Gastrocnemius medialis (tissue), 4 donors: ENCODE measurements around the gene PODN. TPM values are rescaled to one million over a fixed set of nuclear protein-coding genes. Genes with fewer than 3 reads are reported as not detected.

ENCODE experiments used
- ATAC-seq, 2 donors: fragments of 150-250 bp; one replicate each; pipeline ENCODE4 v1.9.1; 2016
- DNase-seq, 2 donors: peaks; one replicate each; pipeline ENCODE4 v3.0.0-alpha.2; 2019
- H3K27ac ChIP-seq, 4 donors: fragments of 200-600 bp; sonication (generic); 1 replicate in 1 of 4; 2 replicates in 3 of 4; pipeline ENCODE4 v1.5.1; 2016 to 2018; ENCODE audit warnings: mild to moderate bottlenecking in 2 of 4, moderate library complexity in 1 of 4
- H3K27me3 ChIP-seq, 3 donors: fragments of 200-600 bp; sonication (generic) in 2 of 3; 1 replicate in 1 of 3; 2 replicates in 2 of 3; pipeline versions ENCODE4 v1.5.1 to v1.6.0; 2016 to 2019; ENCODE audit warnings: mild to moderate bottlenecking in 1 of 3, moderate library complexity in 1 of 3
- H3K36me3 ChIP-seq, 2 donors: fragments of 200-600 bp; sonication (generic) in 1 of 2; one replicate each; pipeline ENCODE4 v1.5.1; 2017 to 2018
- H3K4me1 ChIP-seq, 2 donors: fragments of 200-600 bp; sonication (generic) in 1 of 2; one replicate each; pipeline ENCODE4 v1.5.1; 2016 to 2017; ENCODE audit warnings: mild to moderate bottlenecking in 2 of 2
- H3K4me3 ChIP-seq, 4 donors: fragments of 200-600 bp; sonication (generic) in 3 of 4; 1 replicate in 1 of 4; 2 replicates in 3 of 4; pipeline ENCODE4 v1.5.1; 2016 to 2019; ENCODE audit warnings: mild to moderate bottlenecking in 2 of 4
- H3K9me3 ChIP-seq, 3 donors: fragments of 200-600 bp; sonication (generic) in 2 of 3; 1 replicate in 1 of 3; 2 replicates in 2 of 3; pipeline ENCODE4 v1.5.1; 2016 to 2019
- CTCF ChIP-seq, 5 experiments: fragments of 450-650 bp in 3 of 5; fragments of 200-600 bp in 2 of 5; sonication (generic) in 2 of 5; IDR thresholded peaks in 4 of 5; conservative IDR thresholded peaks in 1 of 5; 1 replicate in 4 of 5; 2 replicates in 1 of 5; pipeline ENCODE4 v1.5.1; 2016 to 2019; ENCODE audit warnings: antibody characterized with exemption in 5 of 5, mild to moderate bottlenecking in 3 of 5, moderate library complexity in 3 of 5
- POLR2A ChIP-seq, 2 donors: fragments of 450-650 bp; IDR thresholded peaks; one replicate each; pipeline ENCODE4 v1.6.1; 2017; ENCODE audit warnings: antibody characterized with exemption in 2 of 2, mild to moderate bottlenecking in 2 of 2, moderate library complexity in 2 of 2
- in situ Hi-C, 4 donors: fragments of 200-750 bp; cut with MboI; loops; one replicate each; pipeline versions ENCODE4 v1.15.0 to v1.8.0; 2017; ENCODE audit warnings: low sequenced_read_pairs in 4 of 4
- intact Hi-C: fragments of 100-400 bp; cut with DNase I; formaldehyde crosslinking; loops from one replicate; pipeline ENCODE4 v1.15.1; 2023; ENCODE audit warnings: low total_unique reads
- total RNA-seq, 4 donors: library from RNA; depleted of rRNA; stranded (reverse); fragments of >200 nt; gene quantifications; one replicate each; pipeline versions ENCODE4 v1.1.0 to v1.2.3, GENCODE V29; 2016

The PODN gene
- total RNA-seq, 4 donors from 2014 or later = 10.2 to 15.9 (median 13.0) TPM

DNA sequence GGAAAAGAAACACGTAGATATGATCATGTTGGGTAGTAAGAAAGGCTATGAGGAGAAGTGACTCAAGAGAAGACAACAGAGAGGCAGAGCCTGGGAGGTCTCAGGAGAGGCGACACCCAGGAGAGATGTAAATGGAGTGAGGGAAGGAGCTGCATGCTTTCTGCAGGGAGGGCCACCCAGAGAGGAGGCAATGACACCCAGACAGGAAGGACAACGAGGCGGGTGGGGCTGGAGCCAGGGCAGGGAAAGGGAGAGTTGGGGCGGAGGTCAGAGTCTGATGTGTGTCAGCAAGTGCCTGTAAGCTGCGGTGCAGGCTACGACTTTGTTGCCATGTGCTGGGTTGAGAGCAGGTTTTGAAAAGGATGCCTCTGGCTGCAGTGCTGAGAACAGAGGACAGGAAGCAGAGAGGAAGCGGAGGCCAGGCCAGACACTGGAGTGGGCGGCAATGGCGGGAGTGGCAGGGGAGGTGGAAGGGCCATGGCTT, 49.1 kb downstream of the PODN start:
- in situ Hi-C loops = no loop called here
- Histone ChIP-seq H3K27me3 (no peaks in the 10 kb centered on the region), H3K9me3 (no peaks in the 10 kb centered on the region), H3K36me3 (no peaks in the 10 kb centered on the region), H3K4me1 (peaks cover 0 to 14% of the 10 kb centered on the region in 2 donors), H3K4me3 (no peak overlapping the region), H3K27ac (no peak overlapping the region)
- ATAC-seq = no peak
- intact Hi-C loops = no loop called here
- no peak for DNase-seq
- TF ChIP-seq CTCF (IDR thresholded peaks at IDR 0.05 in 4 of 5, conservative IDR thresholded peaks at IDR 0.05 in 1 of 5) (no peak), POLR2A (IDR thresholded peaks at IDR 0.05) (no peak)

- intact Hi-C loops (no loop called here), in situ Hi-C loops (no loop called here)
- H3K4me1 ChIP-seq = peaks cover 0 to 14% of the 10 kb centered on the region in 2 donors
- DNase-seq (no peak), ATAC-seq (no peak)
- TF ChIP-seq POLR2A (IDR thresholded peaks at IDR 0.05) = no peak
- no peak for TF ChIP-seq CTCF (IDR thresholded peaks at IDR 0.05 in 4 of 5, conservative IDR thresholded peaks at IDR 0.05 in 1 of 5)
- H3K9me3 ChIP-seq = no peaks in the 10 kb centered on the region
- H3K27ac ChIP-seq = no peak overlapping the region
- no peaks in the 10 kb centered on the region for H3K27me3 ChIP-seq
- H3K36me3 ChIP-seq = no peaks in the 10 kb centered on the region
- H3K4me3 ChIP-seq = no peak overlapping the region
Measured at GRCh38 chr1:53111693-53112092, 49.7 kb downstream of the PODN start.

DNA sequence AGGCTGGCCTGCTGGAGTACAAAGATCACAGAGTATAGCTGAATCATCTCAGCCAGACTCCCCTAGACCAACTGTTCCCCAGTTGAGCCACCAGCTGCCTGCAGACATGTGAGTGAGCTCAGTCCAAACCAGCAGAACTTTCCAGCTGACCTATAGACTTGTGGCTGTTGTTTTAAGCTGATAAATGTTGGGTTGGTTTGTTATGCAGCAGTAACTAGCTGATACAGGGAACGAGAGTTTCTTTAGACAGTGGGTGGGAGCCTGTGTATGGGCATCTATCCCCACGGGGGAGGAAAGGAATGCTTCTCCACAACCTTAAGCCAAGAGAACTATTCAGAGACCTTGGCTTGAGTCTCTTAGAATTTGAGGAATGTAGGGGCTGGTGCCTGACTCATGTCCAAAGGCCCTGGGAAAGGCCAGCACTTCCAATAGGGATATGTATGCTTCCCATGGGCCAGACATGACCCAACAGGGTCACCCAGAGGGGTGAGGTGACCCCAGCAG, 50.3 kb downstream of the PODN start:
- Histone ChIP-seq H3K4me1 (peaks cover 0 to 14% of the 10 kb centered on the region in 2 donors), H3K36me3 (no peaks in the 10 kb centered on the region), H3K9me3 (no peaks in the 10 kb centered on the region), H3K27ac (no peak overlapping the region), H3K27me3 (no peaks in the 10 kb centered on the region), H3K4me3 (no peak overlapping the region)
- intact Hi-C loops = no loop called here
- TF ChIP-seq POLR2A (IDR thresholded peaks at IDR 0.05) (no peak), CTCF (IDR thresholded peaks at IDR 0.05 in 4 of 5, conservative IDR thresholded peaks at IDR 0.05 in 1 of 5) (no peak)
- DNase-seq (no peak), ATAC-seq (no peak)
- in situ Hi-C loops = no loop called here

DNA sequence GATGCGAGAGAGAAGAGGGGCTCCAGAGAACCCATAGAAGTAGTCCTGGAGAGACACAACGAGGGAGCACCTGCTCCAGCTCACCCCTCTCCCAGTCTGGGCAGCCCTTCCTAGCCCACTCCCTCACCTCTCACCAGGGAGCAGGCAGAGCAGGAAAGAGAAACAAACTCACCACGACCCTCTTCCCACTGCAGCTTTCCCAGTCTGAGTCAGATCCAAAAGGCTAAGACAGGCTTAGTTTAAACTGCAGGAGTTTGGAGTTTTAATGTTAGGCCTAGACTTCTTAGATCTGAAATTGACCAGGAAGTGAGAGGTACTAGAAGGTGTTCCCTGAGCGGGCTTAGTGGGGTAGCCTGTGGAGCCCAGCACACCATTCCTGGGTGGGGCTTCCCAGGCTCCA, 50.8 kb downstream of the PODN start:
- intact Hi-C loops (no loop called here), in situ Hi-C loops (no loop called here)
- Histone ChIP-seq H3K27ac (no peak overlapping the region), H3K4me1 (peaks cover 0 to 14% of the 10 kb centered on the region in 2 donors), H3K36me3 (no peaks in the 10 kb centered on the region), H3K27me3 (no peaks in the 10 kb centered on the region), H3K4me3 (no peak overlapping the region), H3K9me3 (no peaks in the 10 kb centered on the region)
- DNase-seq = no peak
- no peak for ATAC-seq
- TF ChIP-seq POLR2A (IDR thresholded peaks at IDR 0.05) (no peak), CTCF (IDR thresholded peaks at IDR 0.05 in 4 of 5, conservative IDR thresholded peaks at IDR 0.05 in 1 of 5) (no peak)

GRCh38 chr1:53114090-53114489, 52.1 kb downstream of the PODN start:
- Histone ChIP-seq H3K4me3 (no peak overlapping the region), H3K4me1 (peaks cover 0 to 8% of the 10 kb centered on the region in 2 donors), H3K36me3 (no peaks in the 10 kb centered on the region), H3K27ac (no peak overlapping the region), H3K9me3 (no peaks in the 10 kb centered on the region), H3K27me3 (no peaks in the 10 kb centered on the region)
- TF ChIP-seq POLR2A (IDR thresholded peaks at IDR 0.05) (no peak), CTCF (IDR thresholded peaks at IDR 0.05 in 4 of 5, conservative IDR thresholded peaks at IDR 0.05 in 1 of 5) (no peak)
- intact Hi-C loops = no loop called here
- ATAC-seq (no peak), DNase-seq (no peak)
- in situ Hi-C loops = no loop called here
